CD4-positive, alpha-beta T cell treated with Interleukin-17A for 4 hours (primary cell): Measurements from ENCODE around the gene LPIN1.

Experiments used
- DNase-seq: peaks from one replicate; pipeline ENCODE4 v3.0.0-alpha.2; 2020; ENCODE audit warnings: mixed read lengths

Gene LPIN1

DNA sequence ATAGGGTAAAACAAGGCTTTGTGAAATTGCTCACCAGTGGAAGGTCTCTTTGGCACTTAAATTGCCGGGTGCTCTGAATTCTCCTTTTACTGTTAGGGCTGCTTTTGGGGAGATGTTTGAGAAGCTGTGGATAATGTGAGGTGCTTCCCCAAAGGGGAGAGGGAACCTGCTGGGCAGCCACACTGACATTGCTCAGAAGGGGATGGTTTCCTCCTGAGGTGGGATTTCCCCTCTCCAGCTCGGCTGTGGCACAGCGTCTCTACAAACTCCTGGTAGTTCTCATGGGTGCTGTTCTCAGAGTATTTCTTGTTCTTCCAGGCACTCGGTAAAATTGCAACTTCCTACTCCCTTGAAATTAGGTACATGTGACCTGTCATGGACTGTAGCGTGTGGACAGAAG, 124.2 kb downstream of the LPIN1 start:
- no peak for DNase-seq

DNA sequence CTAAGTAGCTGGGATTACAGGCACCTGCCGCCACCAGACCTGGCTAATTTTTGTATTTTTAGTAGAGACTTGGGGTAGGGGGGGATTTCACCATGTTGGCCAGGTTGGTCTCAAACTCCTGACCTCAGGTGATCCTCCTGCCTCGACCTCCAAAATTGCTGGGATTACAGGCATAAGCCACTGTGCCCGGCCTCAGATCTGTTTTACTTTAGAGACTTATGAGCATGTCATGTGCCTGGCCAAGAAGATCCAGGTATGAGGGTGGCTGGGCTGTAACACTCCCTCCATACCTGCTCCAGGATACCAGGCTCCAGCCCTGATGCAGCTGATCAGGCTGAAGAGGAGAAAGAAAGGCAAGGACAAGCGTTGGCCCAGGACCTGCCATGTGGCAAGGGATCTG, 125.0 kb downstream of the LPIN1 start:
- DNase-seq = no peak

DNA sequence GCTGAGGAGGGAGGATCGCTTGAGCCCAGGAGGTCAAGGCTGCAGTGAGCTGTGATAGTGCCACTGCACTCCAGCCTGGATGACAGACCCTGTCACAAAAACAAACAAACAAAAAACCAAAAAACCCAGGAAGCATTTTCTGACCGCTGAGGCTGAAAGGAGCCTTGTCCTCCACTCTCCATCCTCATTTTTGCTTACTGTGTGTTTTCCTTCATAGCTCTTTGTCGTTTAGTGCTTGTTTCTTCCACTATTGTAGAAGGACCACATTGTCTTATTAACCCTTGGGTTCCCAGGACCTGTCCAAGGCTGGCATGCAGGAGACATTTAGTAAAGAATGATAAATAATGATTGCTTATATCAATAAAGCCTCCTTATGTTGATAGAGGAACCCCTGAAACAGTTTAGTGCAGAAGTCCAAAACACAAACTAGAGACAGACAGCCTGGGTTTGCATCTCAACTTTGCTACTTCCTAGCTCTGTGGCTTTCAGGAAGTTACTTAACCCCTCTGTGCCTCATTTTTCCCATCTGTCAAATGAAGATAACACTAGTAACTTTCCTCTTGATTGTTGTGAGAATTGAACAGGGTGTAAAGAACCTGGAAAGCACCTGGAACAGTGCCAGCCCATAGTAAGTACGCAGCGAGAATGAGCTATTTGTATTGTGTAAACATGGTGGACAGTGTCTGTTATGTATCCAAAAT, 126.0 kb downstream of the LPIN1 start:
- no peak for DNase-seq

DNA sequence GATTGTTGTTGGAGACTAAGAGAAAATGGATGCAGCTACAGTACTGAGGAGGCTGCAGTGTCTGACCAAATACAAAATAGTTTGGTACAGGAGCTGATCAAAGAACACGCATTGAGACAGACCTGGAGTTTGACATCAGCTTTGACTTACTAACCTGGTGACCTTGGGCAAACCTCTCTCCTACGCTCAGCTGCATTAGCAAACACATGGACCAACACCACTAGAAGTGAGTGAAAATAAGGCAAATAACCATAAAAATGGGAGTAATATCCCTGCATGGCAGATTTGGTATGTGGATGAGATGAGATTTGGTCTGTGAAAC, 126.5 kb downstream of the LPIN1 start:
- DNase-seq = no peak

DNA sequence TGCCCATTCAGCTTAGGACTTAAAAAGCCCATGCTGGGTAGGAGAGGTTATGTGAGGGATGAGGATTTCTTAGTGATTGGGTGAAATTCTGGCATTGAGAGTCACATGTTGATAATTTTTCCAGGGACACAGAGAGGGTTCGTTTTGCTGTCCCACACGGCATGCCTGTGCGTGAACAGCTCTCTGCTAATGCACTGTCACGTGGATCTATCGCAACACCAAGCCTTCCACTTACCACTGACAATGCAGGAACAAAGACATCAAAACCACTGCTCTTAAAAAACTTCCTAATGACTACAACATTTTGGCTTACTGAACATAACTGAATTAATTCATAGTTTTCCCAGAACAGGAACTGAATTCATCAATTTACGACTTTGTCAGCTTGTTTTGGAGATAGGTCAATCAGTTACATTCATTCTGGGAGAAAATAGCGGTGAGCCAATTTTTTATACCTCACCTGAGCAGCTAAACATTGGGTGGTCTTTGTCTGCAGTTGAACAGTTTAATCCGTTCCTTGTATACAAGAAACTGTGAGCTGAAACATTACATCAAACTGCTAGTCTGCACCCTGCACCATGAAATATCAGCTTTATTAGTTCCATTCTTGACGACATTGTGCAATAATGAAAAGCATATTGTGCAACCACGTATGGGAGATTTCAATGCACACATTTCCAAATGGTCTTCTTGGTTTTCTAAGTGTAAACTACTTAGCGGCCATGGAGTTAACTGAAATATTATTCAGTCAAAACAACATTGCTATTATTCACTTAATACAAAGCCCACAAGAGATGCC, 127.1 kb downstream of the LPIN1 start:
- DNase-seq = no peak

DNA sequence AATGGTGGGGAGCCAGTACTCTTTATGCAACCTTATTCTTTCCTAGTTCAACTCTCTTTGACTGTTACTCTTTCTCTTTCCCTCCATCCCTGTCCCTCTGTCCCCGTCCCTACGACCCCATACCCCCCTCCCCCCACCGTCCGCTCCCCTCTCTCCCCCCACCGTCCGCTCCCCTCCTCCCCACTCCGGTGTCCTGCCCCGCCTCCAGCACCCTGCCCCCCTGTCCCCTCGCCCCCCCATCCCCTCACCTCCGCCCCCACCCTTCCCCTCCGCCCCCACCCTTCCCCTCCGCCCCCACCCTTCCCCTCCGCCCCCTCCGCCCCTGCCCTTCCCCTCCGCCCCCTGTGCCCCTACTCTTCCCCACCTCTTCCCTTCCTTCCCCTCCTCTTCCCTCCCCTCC, 128.4 kb downstream of the LPIN1 start:
- no peak for DNase-seq

DNA sequence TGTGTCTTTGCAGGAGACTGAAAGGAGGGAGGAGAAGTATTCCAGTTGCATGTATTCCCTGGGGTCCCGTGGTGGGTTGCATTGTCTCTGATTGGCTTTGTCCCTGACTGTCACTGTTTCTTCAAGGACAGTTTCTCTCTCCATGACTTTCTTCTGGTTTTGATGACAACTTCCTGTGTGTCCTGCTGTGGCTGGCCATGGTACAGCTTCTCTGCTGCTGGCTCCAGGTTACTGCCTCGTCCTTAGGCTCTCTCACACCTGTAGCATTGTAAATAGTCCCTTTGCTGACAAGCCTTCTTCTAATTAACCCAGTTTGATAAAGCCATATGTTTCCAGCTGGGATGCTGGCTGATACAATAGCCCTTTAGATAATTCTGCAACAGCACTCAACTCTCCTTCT, 129.0 kb downstream of the LPIN1 start:
- DNase-seq = no peak

DNA sequence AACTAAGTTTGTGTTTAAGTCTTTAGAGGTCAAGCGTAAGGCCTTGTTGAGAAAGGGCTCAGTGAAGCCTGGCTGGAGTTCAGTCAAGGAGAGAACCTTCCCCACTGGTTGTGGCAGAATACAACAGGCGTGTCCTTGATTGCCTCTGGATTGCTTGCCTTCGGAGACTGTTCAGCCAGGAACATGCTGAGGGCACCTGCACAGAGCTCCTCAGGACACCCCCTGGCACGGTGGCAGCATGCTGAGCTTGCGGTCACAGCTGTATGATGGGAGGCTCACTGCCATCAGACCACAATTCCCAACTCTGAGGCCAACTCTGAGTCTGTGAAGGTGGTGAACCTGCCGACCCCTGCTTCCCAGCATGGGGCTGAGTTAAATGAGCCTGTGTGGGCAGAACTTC, 130.0 kb downstream of the LPIN1 start:
- no peak for DNase-seq

DNA sequence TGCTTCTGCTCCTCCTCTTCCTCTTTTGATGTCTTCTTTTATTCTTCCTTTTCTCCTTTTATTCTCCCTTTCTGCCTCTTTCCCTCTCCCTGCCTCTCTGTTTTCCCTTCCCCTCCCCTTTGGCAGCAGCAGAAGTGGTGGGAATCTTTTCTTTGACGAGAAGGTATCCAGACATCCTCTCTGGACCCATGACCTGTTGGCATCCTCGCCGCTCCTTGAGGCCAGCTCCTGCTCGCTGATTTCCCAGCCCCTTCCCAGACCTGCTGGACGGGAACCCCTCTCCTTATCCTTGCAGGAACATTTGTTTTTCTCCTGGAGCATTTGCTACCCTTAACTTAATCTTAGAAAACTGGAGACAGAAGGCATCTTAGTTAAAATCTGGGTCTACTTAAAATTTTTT, 130.5 kb downstream of the LPIN1 start:
- DNase-seq = no peak
